Brain pericyte (primary cell): ENCODE measurements around the gene FNIP2.
"Not testable (repeated sequence)": the region's sequence is repeated elsewhere in the genome, so short reads cannot be mapped to it uniquely, and the experiment has no call there.

ENCODE experiments used
- DNase-seq: peaks from one replicate; pipeline ENCODE4 v3.0.0-alpha.2; 2012; ENCODE audit warnings: low read depth, low spot score

FNIP2 gene

GRCh38 chr4:158912390-158912789 lies 143.6 kb downstream of the FNIP2 start:
- no peak for DNase-seq

- DNase-seq = no peak
Observed at GRCh38 chr4:158912806-158913205, 144.0 kb downstream of the FNIP2 start.

DNA sequence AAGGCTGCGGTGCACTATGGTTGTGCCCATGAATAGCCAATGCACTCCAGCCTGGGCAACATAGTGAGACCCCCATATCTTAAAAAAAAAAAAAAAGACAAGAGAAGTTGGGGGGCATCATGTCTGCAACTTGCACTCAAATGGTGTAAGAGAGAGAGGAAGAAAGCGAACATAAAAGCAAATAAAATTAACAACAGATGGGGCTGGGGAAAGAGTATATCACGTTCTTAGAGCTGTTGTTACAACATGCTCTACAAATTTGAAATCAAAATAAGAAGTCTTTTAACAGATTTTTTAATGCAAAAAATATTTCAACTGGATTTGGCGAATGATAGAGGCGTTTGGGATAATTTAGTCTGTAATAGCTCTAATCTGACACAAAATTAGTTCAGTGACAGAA lies 144.9 kb downstream of the FNIP2 start:
- no peak for DNase-seq

- DNase-seq = no peak
Observed at GRCh38 chr4:158914218-158914617, 145.4 kb downstream of the FNIP2 start.

GRCh38 chr4:158915683-158916241 lies 146.9 kb downstream of the FNIP2 start:
- no peak for DNase-seq

DNA sequence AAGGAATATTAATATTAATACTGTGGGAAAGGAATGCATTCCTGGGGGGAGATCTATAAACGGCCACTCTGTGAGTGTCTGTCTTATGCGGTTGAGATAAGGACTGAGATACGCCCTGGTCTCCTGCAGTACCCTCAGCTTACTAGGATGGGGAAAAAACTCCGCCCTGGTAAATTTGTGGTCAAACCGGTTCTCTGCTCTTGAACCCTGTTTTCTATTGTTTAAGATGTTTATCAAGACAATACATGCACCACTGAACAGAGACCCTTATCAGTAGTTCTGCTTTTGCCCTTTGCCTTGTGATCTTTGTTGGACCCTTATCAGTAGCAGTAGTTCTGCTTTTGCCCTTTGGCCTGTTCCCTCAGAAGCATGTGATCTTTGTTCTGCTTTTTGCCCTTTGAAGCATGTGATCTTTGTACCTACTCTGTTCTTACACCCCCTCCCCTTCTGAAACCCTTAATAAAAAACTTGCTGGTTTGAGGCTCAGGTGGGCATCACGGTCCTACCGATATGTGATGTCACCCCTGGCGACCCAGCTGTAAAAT lies 151.7 kb downstream of the FNIP2 start:
- not testable (repeated sequence) for DNase-seq

- not testable (repeated sequence) for DNase-seq
Observed at GRCh38 chr4:158927774-158928173, 158.9 kb downstream of the FNIP2 start.

DNA sequence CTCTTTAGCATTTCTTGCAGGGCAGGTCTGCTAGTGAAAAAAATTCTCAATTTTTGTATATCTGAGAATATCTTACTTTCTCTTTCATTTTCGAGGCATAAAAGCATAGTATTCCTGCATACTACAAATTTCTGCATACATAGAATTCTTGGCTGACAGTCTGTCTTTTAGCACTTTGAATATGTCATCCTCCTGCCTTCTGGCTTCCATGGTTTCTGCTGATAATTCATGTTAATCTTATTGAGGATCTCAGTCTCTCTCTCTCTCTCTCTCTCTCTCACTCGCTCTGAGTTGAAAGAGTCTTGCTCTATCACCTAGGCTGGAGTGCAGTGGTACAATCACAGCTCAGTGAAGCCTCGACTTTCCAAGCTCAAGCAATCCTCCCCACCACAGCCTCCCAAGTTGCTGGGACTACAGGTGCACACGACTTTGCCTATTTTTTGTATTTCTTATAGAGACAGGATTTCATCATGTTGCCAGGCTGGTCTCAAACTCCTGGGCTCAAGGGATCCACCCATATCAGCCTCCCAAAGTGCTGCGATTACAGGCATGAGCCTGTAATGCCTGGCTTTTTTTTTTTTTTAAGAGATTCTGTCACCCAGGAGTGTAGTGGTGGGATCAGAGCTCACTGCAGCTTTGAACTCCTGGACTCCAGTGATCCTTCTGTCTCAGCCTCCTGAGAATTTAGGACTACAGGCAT lies 161.3 kb downstream of the FNIP2 start:
- DNase-seq = no peak

DNA sequence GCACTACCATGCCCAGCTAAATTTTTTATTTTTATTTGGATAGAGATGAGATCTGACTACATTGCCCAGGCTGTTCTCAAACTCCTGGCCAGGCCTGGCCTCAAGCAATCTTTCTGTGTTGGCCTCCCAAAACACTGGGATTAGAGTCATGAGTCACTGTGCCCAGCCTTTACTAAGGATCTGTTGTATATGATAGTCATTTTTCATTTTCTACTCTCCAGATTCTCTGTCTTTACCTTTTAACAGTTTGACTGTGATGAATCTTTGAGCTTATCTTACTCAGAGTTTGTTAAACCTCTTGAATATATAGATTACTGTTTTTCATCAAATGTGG lies 161.8 kb downstream of the FNIP2 start:
- no peak for DNase-seq

- no peak for DNase-seq
Observed at GRCh38 chr4:158933236-158933635, 164.4 kb downstream of the FNIP2 start.

- DNase-seq = no peak
Observed at GRCh38 chr4:158934996-158935669, 166.3 kb downstream of the FNIP2 start.

DNA sequence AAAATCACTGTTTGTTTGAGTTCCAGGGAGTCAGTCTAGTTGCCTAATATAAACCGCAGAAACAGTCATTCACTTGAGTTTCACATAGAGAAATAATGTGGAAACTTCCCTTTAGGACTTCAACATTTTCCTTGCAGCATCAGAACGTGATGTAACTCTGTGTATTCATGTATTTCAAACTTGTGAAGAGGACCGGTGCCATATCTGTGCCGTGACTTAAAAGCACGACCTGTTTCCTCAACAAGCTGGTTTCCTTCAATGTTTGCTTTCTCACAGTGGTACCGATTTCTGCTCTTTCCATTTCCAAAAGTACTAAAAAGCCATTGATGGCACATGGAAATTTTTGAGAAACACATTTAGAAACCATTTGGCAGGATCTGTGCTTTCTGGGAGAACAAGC lies 167.4 kb downstream of the FNIP2 start:
- DNase-seq = no peak

GRCh38 chr4:158938220-158939044 lies 169.6 kb downstream of the FNIP2 start:
- no peak for DNase-seq

DNA sequence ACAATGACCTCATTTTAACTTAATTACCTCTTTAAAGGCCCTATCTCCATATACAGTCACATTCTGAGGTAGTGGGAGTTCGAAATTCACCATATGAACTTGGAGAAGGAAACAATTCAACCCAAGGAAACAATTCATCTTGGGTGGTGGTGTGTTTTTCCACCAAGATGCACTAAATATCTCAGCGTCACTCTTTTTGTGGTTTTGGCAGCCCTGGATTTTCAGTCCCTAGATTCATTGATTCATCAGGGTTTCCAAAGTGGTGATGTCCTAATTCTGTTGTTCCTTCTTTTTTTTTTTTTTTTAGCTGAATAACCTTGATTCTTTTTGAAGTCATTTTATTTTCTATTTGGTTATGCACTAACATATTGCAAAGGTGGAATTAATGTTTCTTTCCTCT lies 171.4 kb downstream of the FNIP2 start:
- DNase-seq = no peak

DNA sequence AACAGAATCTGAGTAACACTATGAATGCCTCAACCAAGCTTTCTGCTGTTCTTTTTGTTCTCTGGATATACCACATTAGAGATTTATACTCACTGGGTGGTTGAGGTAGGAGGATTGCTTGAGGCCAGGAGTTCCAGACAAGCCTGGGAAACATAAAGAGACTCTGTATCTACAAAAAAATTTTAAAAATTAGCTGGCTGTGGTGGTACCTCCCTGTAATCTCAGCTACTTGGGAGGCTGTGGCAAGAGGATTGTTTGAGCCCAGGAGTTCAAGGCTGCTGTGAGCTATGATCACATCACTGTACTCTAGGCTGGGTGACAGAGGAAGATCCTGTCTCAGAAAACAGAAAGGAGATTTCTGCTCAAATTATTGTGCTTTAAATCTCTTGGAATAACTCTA lies 172.5 kb downstream of the FNIP2 start:
- DNase-seq = no peak

DNA sequence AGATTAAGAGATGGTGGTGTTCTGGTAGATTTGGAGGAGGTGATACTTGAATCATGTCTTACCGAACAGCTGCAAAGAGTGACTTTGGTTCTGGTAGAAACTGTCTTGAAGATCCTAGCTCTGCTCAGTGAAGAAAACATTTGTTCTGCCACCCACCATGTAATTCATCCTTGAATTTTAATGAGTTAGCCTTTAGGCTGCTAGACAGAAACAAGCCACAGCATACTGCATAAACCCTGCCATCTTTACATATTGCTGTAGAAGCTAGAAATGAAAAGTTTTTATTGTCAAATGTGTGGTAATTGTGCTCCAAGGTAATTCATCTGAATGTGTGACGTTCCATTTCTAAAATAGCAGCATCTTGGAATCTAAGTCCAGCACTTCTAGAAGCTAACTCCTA lies 173.1 kb downstream of the FNIP2 start:
- no peak for DNase-seq

- no peak for DNase-seq
Observed at GRCh38 chr4:158945529-158946108, 176.8 kb downstream of the FNIP2 start.

GRCh38 chr4:158946825-158947224 lies 178.0 kb downstream of the FNIP2 start:
- DNase-seq = no peak

- no peak for DNase-seq
Observed at GRCh38 chr4:158948071-158948470, 179.2 kb downstream of the FNIP2 start.

DNA sequence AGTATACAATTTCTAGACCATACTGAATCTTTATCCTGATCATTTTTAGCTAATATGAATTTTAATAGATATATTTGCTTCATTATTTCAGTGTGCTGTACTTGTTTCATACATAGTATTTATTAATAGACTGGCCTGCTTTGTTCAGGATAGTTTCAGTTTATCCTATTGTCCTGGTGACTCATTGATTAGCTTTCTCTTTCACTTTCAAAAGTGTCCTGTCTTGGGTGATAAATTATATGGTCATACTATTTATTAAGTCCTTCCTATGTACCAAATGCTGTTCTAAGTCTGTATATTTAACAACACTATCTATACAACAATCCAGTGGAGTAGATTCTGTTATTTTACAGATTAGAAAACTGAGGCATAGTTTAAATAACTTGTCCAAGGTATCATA lies 180.3 kb downstream of the FNIP2 start:
- DNase-seq = no peak

DNA sequence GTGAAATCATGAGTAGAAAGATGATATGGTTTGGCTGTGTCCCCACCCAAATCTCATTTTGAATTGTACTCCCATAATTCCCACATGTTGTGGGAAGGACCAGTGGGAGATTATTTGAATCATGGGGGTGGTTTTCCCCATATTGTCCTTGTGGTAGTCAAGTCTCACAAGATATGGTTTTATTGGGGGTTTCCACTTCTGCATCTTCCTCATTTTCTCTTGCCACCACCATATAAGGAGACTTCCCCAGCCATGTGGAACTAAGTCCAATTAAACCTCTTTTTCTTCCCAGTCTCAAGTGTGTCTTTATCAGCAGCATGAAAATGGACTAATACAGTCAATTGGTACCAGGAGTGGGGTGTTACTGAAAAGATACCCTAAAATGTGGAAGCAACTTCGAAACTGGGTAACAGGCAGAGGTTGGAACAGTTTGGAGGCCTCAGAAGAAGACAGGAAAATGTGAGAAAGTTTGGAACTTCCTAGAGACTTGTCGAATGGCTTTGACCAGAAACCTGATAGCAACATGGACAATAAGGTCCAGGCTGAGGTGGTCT lies 183.5 kb downstream of the FNIP2 start:
- DNase-seq = not testable (repeated sequence)
